ENCODE results near the gene CFP. TPM values are rescaled to one million over a fixed set of nuclear protein-coding genes. Genes with fewer than 3 reads are reported as not detected.
"Not testable (repeated sequence)": the region's sequence is repeated elsewhere in the genome, so short reads cannot be mapped to it uniquely, and the experiment has no call there.

Gene CFP
- 10 to 100 TPM; 11.3 to 23.6 TPM for total RNA-seq
- polyA plus RNA-seq: 10 to 100 TPM; 22.5 to 88.8 TPM
- long read RNA-seq, donor 1, partial matches to known transcripts: 0 of 4 reads
- long read RNA-seq, donor 1, other reads (novel, unspliced or antisense): 0 of 4 reads
- long read RNA-seq, donor 2: 0 reads
- long read RNA-seq, donor 3, partial matches to known transcripts: 0 of 4 reads
- long read RNA-seq, donor 3, other reads (novel, unspliced or antisense): 0 of 4 reads
- long read RNA-seq, donor 4, partial matches to known transcripts: 0 of 2 reads
- long read RNA-seq, donor 4, other reads (novel, unspliced or antisense): 0 of 2 reads
- long read RNA-seq, donor 5, partial matches to known transcripts: 0 of 1 reads
- long read RNA-seq, donor 5, other reads (novel, unspliced or antisense): 0 of 1 reads

- WGBS, 2 donors: 11 to 52% methylated on average over 7 to 14 of the region's 14 CpGs
- no peak for TF ChIP-seq CTCF (IDR thresholded peaks at IDR 0.05; ENCODE audit: control extremely low read depth, extremely low read depth)
- H3K36me3 ChIP-seq (ENCODE audit: control insufficient read depth in 4 of 4, insufficient read depth in 4 of 4, low read length in 4 of 4): no peaks in the 10 kb centered on the region
- no peak within 1 kb of the TSS for H3K27ac ChIP-seq (ENCODE audit: low read depth in 1 of 2, low read length in 1 of 2)
- H3K4me3 ChIP-seq: no peak within 1 kb of the TSS
- no peaks in the 10 kb centered on the region for H3K4me1 ChIP-seq (ENCODE audit: control insufficient read depth in 5 of 5, insufficient read depth in 5 of 5, low read length in 5 of 5)
- ATAC-seq (ENCODE audit: insufficient read depth, low FRiP score): no peak
- H3K9me3 ChIP-seq (ENCODE audit: control insufficient read depth in 4 of 4, insufficient read depth in 3 of 4, low read length in 3 of 4): no peaks in the 10 kb centered on the region
- no peak within 1 kb of the TSS for H3K9ac ChIP-seq (ENCODE audit: insufficient read depth in 1 of 2, low read length in 2 of 2)
- no peak for DNase-seq
- H3K27me3 ChIP-seq (ENCODE audit: control insufficient read depth in 3 of 3, insufficient read depth in 3 of 3, low read length in 2 of 3): no peaks in the 10 kb centered on the region
Observed at GRCh38 chrX:47629419-47630200, at the start of gene CFP. Gene CFP, minus strand, starts transcription at chrX:47629930. Its CDS starts 86 bp downstream, at chrX:47629844.

- H3K36me3 ChIP-seq (ENCODE audit: control insufficient read depth in 4 of 4, insufficient read depth in 4 of 4, low read length in 4 of 4); H3K4me3 ChIP-seq; DNase-seq; H3K9ac ChIP-seq (ENCODE audit: insufficient read depth in 1 of 2, low read length in 2 of 2); H3K4me1 ChIP-seq (ENCODE audit: control insufficient read depth in 5 of 5, insufficient read depth in 5 of 5, low read length in 5 of 5); H3K9me3 ChIP-seq (ENCODE audit: control insufficient read depth in 4 of 4, insufficient read depth in 3 of 4, low read length in 3 of 4); H3K27ac ChIP-seq (ENCODE audit: low read depth in 1 of 2, low read length in 1 of 2); ATAC-seq (ENCODE audit: insufficient read depth, low FRiP score); H3K27me3 ChIP-seq (ENCODE audit: control insufficient read depth in 3 of 3, insufficient read depth in 3 of 3, low read length in 2 of 3): not testable (repeated sequence)
- 65 to 71% methylated on average over 5 to 7 of the region's 7 CpGs for WGBS, 2 donors
Observed at GRCh38 chrX:47675959-47676859, 46.5 kb upstream of the CFP start.

- 71 to 87% methylated on average over 5 of the region's 5 CpGs for whole genome bisulfite sequencing, 2 donors
- H3K4me3 ChIP-seq: no peak overlapping the region
- no peaks in the 10 kb centered on the region for H3K36me3 ChIP-seq (ENCODE audit: control insufficient read depth in 4 of 4, insufficient read depth in 4 of 4, low read length in 4 of 4)
- no peak for TF ChIP-seq CTCF (IDR thresholded peaks at IDR 0.05; ENCODE audit: control extremely low read depth, extremely low read depth)
- H3K27ac ChIP-seq (ENCODE audit: low read depth in 1 of 2, low read length in 1 of 2): no peak overlapping the region
- no peak for DNase-seq
- ATAC-seq (ENCODE audit: insufficient read depth, low FRiP score): no peak
- H3K9me3 ChIP-seq (ENCODE audit: control insufficient read depth in 4 of 4, insufficient read depth in 3 of 4, low read length in 3 of 4): peaks cover 0 to 2% (median 0%) of the 10 kb centered on the region in 4 donors
- no peaks in the 10 kb centered on the region for H3K27me3 ChIP-seq (ENCODE audit: control insufficient read depth in 3 of 3, insufficient read depth in 3 of 3, low read length in 2 of 3)
- no peaks in the 10 kb centered on the region for H3K4me1 ChIP-seq (ENCODE audit: control insufficient read depth in 5 of 5, insufficient read depth in 5 of 5, low read length in 5 of 5)
- H3K9ac ChIP-seq (ENCODE audit: insufficient read depth in 1 of 2, low read length in 2 of 2): no peak overlapping the region
Observed at GRCh38 chrX:47674776-47675175, 45.0 kb upstream of the CFP start.

GRCh38 chrX:47665797-47666196 is 36.1 kb upstream of the CFP start:
- not testable (repeated sequence) for H3K4me1 ChIP-seq (ENCODE audit: control insufficient read depth in 5 of 5, insufficient read depth in 5 of 5, low read length in 5 of 5); DNase-seq; H3K9ac ChIP-seq (ENCODE audit: insufficient read depth in 1 of 2, low read length in 2 of 2); H3K36me3 ChIP-seq (ENCODE audit: control insufficient read depth in 4 of 4, insufficient read depth in 4 of 4, low read length in 4 of 4); H3K4me3 ChIP-seq; H3K27me3 ChIP-seq (ENCODE audit: control insufficient read depth in 3 of 3, insufficient read depth in 3 of 3, low read length in 2 of 3); ATAC-seq (ENCODE audit: insufficient read depth, low FRiP score); H3K9me3 ChIP-seq (ENCODE audit: control insufficient read depth in 4 of 4, insufficient read depth in 3 of 4, low read length in 3 of 4); H3K27ac ChIP-seq (ENCODE audit: low read depth in 1 of 2, low read length in 1 of 2)
- WGBS, 2 donors: 80 to 90% methylated on average over 4 of the region's 4 CpGs

Data from lung (tissue), 16 donors.